ENCODE results near the gene PDCD1LG2.

The PDCD1LG2 gene

GRCh38 chr9:5532790-5533189, 22.5 kb downstream of the PDCD1LG2 start:
- no peak for DNase-seq

- no peak for DNase-seq
Observed at GRCh38 chr9:5536684-5537083, 26.4 kb downstream of the PDCD1LG2 start.

DNA sequence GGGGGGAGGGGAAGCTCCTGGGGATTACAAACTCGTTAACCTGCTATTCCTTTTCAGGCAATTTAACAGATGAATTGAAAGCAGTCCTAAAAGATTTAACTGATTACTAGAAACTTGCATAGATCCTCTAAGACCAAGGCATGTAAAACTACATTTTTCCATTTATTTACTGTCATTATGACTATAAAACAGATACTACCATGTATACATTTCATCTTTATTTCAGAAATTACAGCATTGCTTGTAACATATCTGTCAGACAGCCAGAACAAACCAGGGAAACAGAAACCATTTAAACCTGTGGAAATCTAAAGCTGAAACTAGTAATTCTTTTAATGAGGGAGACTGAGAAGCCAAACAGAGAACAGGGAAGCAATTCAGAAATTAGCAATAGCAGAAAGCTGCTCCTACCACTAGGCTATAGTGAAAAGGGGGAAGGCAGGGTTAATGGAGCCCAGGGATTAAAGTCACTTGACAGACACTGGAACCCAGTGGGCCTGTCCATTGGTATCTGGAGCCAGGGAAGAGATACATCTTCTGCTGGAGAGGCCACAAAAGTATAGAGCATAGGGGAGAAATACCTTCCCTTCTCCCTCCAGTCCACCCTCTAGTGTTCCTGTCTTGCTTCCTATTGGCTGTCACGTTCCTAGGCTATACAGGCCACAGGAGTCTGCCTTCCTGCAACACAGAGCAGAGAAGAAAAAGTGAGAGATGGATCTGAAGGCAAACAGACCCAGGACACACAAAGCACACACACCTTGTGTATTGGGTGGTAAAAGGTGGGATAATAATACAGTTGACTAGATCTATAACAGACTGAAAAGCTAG, 33.8 kb downstream of the PDCD1LG2 start:
- no peak for DNase-seq

GRCh38 chr9:5549658-5550650, 39.6 kb downstream of the PDCD1LG2 start:
- DNase-seq: no peak

- DNase-seq: no peak
Observed at GRCh38 chr9:5551368-5552150, 41.2 kb downstream of the PDCD1LG2 start.

DNA sequence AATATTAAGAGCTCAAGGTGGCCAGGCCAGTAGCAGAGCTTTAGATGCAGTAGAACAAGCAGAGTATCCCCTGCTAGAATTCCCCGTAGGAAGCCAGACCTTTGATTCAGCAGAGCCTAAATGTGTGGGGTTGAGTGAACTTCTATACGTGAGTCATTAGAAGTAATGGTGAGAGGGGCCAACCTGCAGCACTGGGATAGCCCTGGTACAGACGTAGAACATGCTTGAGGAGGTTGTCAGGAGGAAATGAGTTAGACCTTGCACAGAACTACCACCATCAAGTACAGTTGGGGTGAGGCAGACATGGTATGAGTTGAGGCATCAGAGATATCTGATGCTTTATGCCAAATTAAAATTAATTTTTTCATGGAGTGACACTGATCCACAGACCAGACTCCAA, 42.0 kb downstream of the PDCD1LG2 start:
- DNase-seq: no peak

DNA sequence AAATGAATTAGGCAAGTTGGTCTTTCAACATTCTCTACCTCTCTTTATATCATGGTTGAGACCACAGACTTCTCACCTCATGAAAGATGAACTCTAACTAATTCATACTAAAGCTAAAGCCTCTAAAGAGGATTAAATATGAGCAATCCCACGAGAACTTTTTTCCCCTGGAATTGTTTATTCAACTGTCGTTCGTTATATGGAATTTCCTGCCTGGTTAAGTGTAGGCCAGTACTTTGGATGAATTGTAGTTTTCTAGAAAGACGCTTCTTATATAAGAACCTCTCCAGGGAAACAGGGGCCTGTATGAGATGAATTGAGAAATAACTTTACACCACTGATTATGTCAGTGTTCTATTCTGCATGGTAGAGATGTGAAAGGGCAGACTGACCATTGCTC, 42.9 kb downstream of the PDCD1LG2 start:
- no peak for DNase-seq

GRCh38 chr9:5554254-5554653, 43.9 kb downstream of the PDCD1LG2 start:
- DNase-seq: no peak

DNA sequence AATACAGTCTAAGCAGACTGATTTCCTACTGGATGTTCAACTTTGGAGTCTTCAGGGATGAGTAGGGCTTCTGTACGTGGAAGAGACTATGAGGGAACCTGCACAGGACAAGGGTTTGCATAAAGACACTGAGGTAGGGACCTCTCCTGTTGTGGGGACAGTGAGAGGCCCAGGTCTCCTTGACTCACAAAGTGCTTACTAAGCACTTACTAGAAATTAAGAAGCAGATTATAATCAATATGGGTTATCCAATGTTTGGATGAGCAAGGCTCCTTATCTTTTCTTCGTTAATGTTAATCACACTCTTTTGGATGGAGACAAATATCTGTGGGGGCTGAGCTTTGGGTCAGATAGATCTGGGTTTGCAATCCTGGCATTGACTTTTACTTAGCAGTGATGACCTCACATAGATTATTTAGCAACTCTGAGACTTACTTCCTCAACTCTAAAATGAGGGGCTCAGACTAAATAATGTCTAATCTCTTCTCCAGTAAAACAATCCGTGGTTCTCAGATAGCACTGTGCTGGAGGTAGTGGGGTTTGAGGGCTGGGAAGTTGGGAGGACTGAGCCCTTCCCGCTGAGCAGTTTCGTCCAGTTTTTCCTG, 45.9 kb downstream of the PDCD1LG2 start:
- DNase-seq: no peak

GRCh38 chr9:5557606-5558587, 47.6 kb downstream of the PDCD1LG2 start:
- DNase-seq: no peak

DNA sequence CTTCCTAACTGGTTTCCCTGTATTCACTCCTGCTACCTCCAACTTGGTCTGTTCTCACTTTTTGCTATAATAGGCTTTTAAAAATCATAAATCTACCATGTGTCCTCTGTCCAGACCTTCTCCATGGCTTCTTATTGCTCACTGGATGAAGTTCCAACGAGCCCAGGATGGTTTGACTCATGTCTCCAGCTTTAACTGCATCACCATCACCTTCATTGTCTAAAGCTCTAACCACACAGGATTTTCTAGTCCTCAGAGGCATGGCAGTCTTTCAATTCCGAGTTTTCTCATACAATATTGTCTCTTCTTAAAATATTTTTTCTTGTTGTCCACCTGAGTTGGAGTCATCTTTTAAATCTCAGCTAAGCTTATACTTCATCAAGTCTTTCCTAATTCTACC, 49.3 kb downstream of the PDCD1LG2 start:
- DNase-seq: no peak

- no peak for DNase-seq
Observed at GRCh38 chr9:5560443-5561100, 50.2 kb downstream of the PDCD1LG2 start.

DNA sequence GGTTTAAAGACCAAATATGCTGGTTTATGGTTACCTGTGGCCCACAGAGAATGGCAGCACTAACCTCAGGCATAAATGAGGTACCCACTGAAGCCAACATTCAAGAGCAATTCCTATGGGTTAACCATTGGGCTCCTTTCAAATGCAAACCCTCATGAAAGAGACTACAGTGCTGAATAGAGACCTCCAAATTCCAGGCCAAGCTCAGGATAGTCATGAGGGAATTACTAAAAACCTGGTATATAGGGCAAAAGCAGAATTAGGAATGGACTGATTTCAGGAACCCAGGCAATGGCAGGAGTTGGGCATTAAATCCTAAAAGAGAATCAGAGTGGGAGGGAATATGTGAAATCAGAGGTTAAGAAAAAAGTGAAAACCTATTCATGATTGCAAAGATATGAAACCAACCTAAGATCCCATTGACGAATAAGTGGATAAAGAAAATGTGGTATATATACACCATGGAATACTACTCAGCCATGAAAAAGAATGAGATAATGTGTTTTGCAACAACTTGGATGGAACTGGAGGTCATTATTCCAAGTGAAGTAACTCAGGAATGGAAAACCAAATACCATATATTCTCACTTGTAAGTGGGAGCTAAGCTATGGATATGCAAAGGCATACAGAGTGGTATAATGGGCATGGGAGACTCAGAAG, 51.6 kb downstream of the PDCD1LG2 start:
- no peak for DNase-seq

GRCh38 chr9:5562806-5563416, 52.6 kb downstream of the PDCD1LG2 start:
- no peak for DNase-seq

DNA sequence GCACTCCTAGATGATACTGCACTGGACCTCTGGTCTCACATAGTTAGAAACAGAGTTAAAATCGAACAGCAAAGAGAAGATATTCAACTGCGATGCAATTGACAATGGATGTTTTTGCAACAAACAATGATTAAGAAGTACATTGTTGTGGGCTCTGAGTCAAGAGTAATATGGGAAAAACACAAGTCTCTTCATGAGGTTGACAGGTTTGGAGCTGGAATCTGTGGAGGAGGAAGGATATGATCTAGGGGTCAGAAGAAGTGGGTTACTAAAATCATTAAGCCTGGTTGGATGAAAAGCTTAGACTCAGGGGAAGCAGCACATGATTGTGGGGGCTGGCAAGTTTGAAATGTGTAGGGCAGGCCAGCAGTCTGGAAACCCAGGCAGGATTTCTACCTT, 53.1 kb downstream of the PDCD1LG2 start:
- no peak for DNase-seq

DNA sequence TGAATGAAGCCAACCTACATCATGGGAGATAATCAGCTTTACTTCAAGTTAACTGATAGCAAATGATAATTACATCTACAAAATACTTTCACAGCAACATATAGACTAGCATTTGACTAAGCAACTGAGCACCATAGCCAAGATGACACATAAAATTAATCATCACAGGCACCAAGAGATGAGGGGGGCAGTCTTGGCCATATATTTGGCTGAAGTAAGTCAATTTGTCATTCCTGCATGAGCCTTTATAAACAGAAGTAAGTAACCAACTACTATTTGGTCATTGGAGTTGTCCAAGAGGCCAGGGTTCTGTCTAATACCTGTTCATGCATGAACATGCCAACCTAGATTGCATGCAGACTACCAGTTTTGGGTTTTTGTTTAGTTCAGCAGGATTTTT, 53.6 kb downstream of the PDCD1LG2 start:
- no peak for DNase-seq

- no peak for DNase-seq
Observed at GRCh38 chr9:5566054-5566618, 55.8 kb downstream of the PDCD1LG2 start.

DNA sequence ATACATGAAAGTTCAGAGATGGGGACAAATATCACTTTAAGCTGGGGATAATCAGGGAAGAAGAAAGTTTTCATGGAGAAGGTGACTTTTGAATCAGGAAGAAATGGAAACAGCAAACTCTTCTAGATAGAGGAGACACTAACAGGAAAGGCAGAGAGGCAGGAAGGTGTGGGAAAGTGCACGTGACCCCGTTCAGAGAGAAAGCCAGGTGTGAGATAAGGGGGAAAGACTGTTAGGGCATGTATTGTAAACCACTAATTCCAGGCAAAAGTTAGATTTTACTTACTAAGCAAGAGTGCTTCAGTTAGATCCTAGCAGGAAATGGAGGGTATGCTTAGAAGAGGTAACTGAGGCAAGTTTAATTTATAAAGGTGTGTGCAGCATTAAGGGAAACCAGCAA, 58.5 kb downstream of the PDCD1LG2 start:
- no peak for DNase-seq

DNA sequence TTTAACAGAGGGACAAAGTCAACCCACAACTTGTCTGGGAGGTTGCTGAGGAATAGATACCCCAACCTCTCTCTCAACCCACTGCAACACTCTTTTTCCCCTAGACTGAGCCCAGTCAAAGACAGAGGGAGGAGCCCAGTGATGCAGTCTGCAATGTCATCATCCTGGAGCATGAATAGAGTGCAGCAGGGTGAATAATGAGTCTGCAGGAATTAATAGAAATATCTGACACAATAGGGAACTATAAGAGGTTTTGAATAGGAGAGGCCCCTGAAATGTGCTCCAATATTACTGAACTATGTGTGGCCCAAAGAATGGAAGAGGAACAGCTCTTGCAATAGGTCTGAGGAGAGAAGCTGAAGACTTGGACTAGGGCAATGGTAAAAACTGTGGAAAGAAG, 59.1 kb downstream of the PDCD1LG2 start:
- DNase-seq: no peak

Measured in SW 1271 (cell line).